Neuronal stem cell (in vitro differentiated cells): ENCODE results near the gene CYP1B1.
"Not testable (repeated sequence)": the region's sequence is repeated elsewhere in the genome, so short reads cannot be mapped to it uniquely, and the experiment has no call there.

Experiments
- DNase-seq: peaks from one replicate; pipeline ENCODE4 v3.0.0-alpha.2; 2013; ENCODE audit warnings: low spot score
- H2AFZ ChIP-seq: one replicate; pipeline ENCODE4 v1.6.1; 2013; ENCODE audit warnings: mild to moderate bottlenecking, low read length, inconsistent platforms
- H2AK5ac ChIP-seq: 2 replicates; pipeline ENCODE4 v1.6.1; 2013; ENCODE audit warnings: low read depth, mild to moderate bottlenecking, inconsistent platforms, low read length, moderate library complexity, mixed read lengths
- H2BK120ac ChIP-seq: 2 replicates; pipeline ENCODE4 v1.6.1; 2013; ENCODE audit warnings: low read depth, mild to moderate bottlenecking, inconsistent platforms, low read length, moderate library complexity, mixed read lengths
- H2BK12ac ChIP-seq: one replicate; pipeline ENCODE4 v1.6.1; 2013; ENCODE audit warnings: low read length, inconsistent platforms
- H2BK15ac ChIP-seq: 2 replicates; pipeline ENCODE4 v1.6.1; 2013; ENCODE audit warnings: mild to moderate bottlenecking, low read length, inconsistent platforms, mixed read lengths
- H2BK5ac ChIP-seq: one replicate; pipeline ENCODE4 v1.6.1; 2013; ENCODE audit warnings: inconsistent platforms, mild to moderate bottlenecking, low read length, moderate library complexity
- H3K14ac ChIP-seq: one replicate; pipeline ENCODE4 v1.6.1; 2013; ENCODE audit warnings: low read length, inconsistent platforms
- H3K18ac ChIP-seq: 2 replicates; pipeline ENCODE4 v1.6.1; 2013; ENCODE audit warnings: low read length, inconsistent platforms
- H3K23ac ChIP-seq: 2 replicates; pipeline ENCODE4 v1.6.1; 2013; ENCODE audit warnings: low read depth, mild to moderate bottlenecking, mixed read lengths, low read length, inconsistent platforms; ENCODE audit not compliant: poor library complexity
- H3K27ac ChIP-seq: replicated peaks from 3 replicates; pipeline ENCODE4 v1.5.1; 2013; ENCODE audit warnings: low read length, inconsistent platforms
- H3K27me3 ChIP-seq, 3 experiments: 2 replicates each; pipeline ENCODE4 v1.6.1; 2013; ENCODE audit warnings: low read length in 3 of 3, mild to moderate bottlenecking in 2 of 3, inconsistent platforms in 1 of 3, low read depth in 1 of 3, mixed read lengths in 1 of 3, moderate library complexity in 1 of 3; ENCODE audit not compliant: control insufficient read depth in 3 of 3, insufficient read depth in 3 of 3
- H3K36me3 ChIP-seq, 2 donors: replicated peaks in 1 of 2; 2 replicates each; pipeline ENCODE4 v1.6.1; 2013; ENCODE audit warnings: low read length in 2 of 2; ENCODE audit not compliant: control insufficient read depth in 2 of 2, insufficient read depth in 2 of 2
- H3K4ac ChIP-seq: 2 replicates; pipeline ENCODE4 v1.6.1; 2013; ENCODE audit warnings: inconsistent platforms, mild to moderate bottlenecking, low read length, moderate library complexity
- H3K4me1 ChIP-seq, 2 donors: 1 replicate in 1 of 2; 2 replicates in 1 of 2; pipeline ENCODE4 v1.6.1; 2013; ENCODE audit warnings: low read length in 2 of 2, low read depth in 1 of 2; ENCODE audit not compliant: control insufficient read depth in 2 of 2, insufficient read depth in 1 of 2
- H3K4me2 ChIP-seq: one replicate; pipeline ENCODE4 v1.6.1; 2013; ENCODE audit warnings: mild to moderate bottlenecking, low read length, inconsistent platforms; ENCODE audit not compliant: insufficient read depth, poor library complexity, severe bottlenecking
- H3K4me3 ChIP-seq, 2 donors: 2 replicates each; pipeline ENCODE4 v1.5.1; 2013; ENCODE audit warnings: low read length in 2 of 2, mild to moderate bottlenecking in 2 of 2, inconsistent platforms in 1 of 2, moderate library complexity in 1 of 2
- H3K79me1 ChIP-seq: one replicate; pipeline ENCODE4 v1.6.1; 2013; ENCODE audit warnings: low read depth, mild to moderate bottlenecking, inconsistent platforms, low read length, moderate library complexity
- H3K9ac ChIP-seq: one replicate; pipeline ENCODE4 v1.6.1; 2013; ENCODE audit warnings: mild to moderate bottlenecking, low read depth, low read length, inconsistent platforms; ENCODE audit not compliant: poor library complexity
- H3K9me3 ChIP-seq, 2 donors: replicated peaks in 1 of 2; 2 replicates each; pipeline versions ENCODE3 to v1.6.1; 2013; ENCODE audit warnings: low read length in 2 of 2, mild to moderate bottlenecking in 2 of 2, inconsistent platforms in 1 of 2, low read depth in 1 of 2, mixed read lengths in 1 of 2, moderate library complexity in 1 of 2; ENCODE audit not compliant: control insufficient read depth in 2 of 2, insufficient read depth in 1 of 2
- H4K8ac ChIP-seq: one replicate; pipeline ENCODE4 v1.6.1; 2013; ENCODE audit warnings: low read depth, mild to moderate bottlenecking, inconsistent platforms, low read length, moderate library complexity
- H4K91ac ChIP-seq: one replicate; pipeline ENCODE4 v1.6.1; 2013; ENCODE audit warnings: low read length, low read depth, mild to moderate bottlenecking, inconsistent platforms; ENCODE audit not compliant: poor library complexity
- WGBS, 2 donors: extraction: QIAGEN DNeasy Blood & Tissue Kit; methylation state at CpG; one replicate each; pipeline ENCODE4 v1.1.7; 2013; ENCODE audit warnings: missing lambda C conversion rate in 2 of 2, mixed read lengths in 1 of 2; ENCODE audit not compliant: insufficient read length in 2 of 2, insufficient replicate concordance in 1 of 2; ENCODE audit errors: extremely low coverage in 2 of 2; 5-methylcytosine and 5-hydroxymethylcytosine counted together

CYP1B1 gene

GRCh38 chr2:38082727-38083126 is 6.8 kb upstream of the CYP1B1 start:
- H3K36me3 ChIP-seq, DNase-seq, H3K18ac ChIP-seq, H3K9ac ChIP-seq, H3K27ac ChIP-seq, H3K27me3 ChIP-seq, H3K9me3 ChIP-seq, H3K79me1 ChIP-seq, H4K8ac ChIP-seq, H2AFZ ChIP-seq, H3K4me1 ChIP-seq, H3K23ac ChIP-seq, H3K4ac ChIP-seq, H2BK12ac ChIP-seq, H2BK5ac ChIP-seq, H2BK120ac ChIP-seq, H2BK15ac ChIP-seq, H4K91ac ChIP-seq, H3K14ac ChIP-seq, H3K4me2 ChIP-seq, H2AK5ac ChIP-seq, H3K4me3 ChIP-seq: not testable (repeated sequence)
- WGBS, 2 donors: no CpG with 5 or more reads among the region's 9 CpGs

GRCh38 chr2:38080346-38080745 is 4.4 kb upstream of the CYP1B1 start:
- H3K79me1 ChIP-seq: no peaks in the 10 kb centered on the region
- no peak overlapping the region for H2BK120ac ChIP-seq
- no CpG with 5 or more reads among the region's 3 CpGs for WGBS, 2 donors
- no peak overlapping the region for H3K4me3 ChIP-seq
- no peak overlapping the region for H2BK15ac ChIP-seq
- no peak overlapping the region for H3K14ac ChIP-seq
- peaks cover 2 to 8% of the 10 kb centered on the region in 2 donors for H3K4me1 ChIP-seq
- no peak overlapping the region for H3K27ac ChIP-seq
- no peak overlapping the region for H2AFZ ChIP-seq
- DNase-seq: no peak
- H3K23ac ChIP-seq: no peak overlapping the region
- H3K36me3 ChIP-seq: no peaks in the 10 kb centered on the region
- no peak overlapping the region for H2BK5ac ChIP-seq
- peaks cover 0 to 5% of the 10 kb centered on the region in 2 donors for H3K9me3 ChIP-seq
- no peak overlapping the region for H2BK12ac ChIP-seq
- H3K9ac ChIP-seq: no peak overlapping the region
- no peak overlapping the region for H3K4ac ChIP-seq
- H3K18ac ChIP-seq: no peak overlapping the region
- no peak overlapping the region for H2AK5ac ChIP-seq
- peaks cover 6 to 19% (median 16%) of the 10 kb centered on the region in 3 experiments for H3K27me3 ChIP-seq
- no peak overlapping the region for H4K91ac ChIP-seq
- no peak overlapping the region for H3K4me2 ChIP-seq
- H4K8ac ChIP-seq: no peak overlapping the region

GRCh38 chr2:38079116-38080052 is 3.4 kb upstream of the CYP1B1 start:
- no peak overlapping the region for H4K8ac ChIP-seq
- H2AFZ ChIP-seq: no peak overlapping the region
- no peak for DNase-seq
- H3K9ac ChIP-seq: no peak overlapping the region
- H3K14ac ChIP-seq: no peak overlapping the region
- H3K27me3 ChIP-seq: peaks cover 16 to 28% (median 26%) of the 10 kb centered on the region in 3 experiments
- H3K79me1 ChIP-seq: no peaks in the 10 kb centered on the region
- H2BK120ac ChIP-seq: no peak overlapping the region
- no peak overlapping the region for H3K4me3 ChIP-seq
- no CpG with 5 or more reads among the region's 11 CpGs for WGBS, 2 donors
- no peak overlapping the region for H3K18ac ChIP-seq
- H2BK5ac ChIP-seq: no peak overlapping the region
- no peak overlapping the region for H2AK5ac ChIP-seq
- H3K36me3 ChIP-seq: no peaks in the 10 kb centered on the region
- H4K91ac ChIP-seq: no peak overlapping the region
- peaks cover 2 to 18% of the 10 kb centered on the region in 2 donors for H3K4me1 ChIP-seq
- no peak overlapping the region for H3K23ac ChIP-seq
- H3K27ac ChIP-seq: no peak overlapping the region
- no peak overlapping the region for H2BK15ac ChIP-seq
- H3K4ac ChIP-seq: no peak overlapping the region
- no peak overlapping the region for H2BK12ac ChIP-seq
- peaks cover 7 to 14% of the 10 kb centered on the region in 2 donors for H3K9me3 ChIP-seq
- H3K4me2 ChIP-seq: no peak overlapping the region

GRCh38 chr2:38077431-38077769 is 1.4 kb upstream of the CYP1B1 start:
- Histone ChIP-seq H2BK5ac (no peak overlapping the region), H3K14ac (no peak overlapping the region), H3K4me1 (peaks cover 2 to 20% of the 10 kb centered on the region in 2 donors), H3K9me3 (peaks cover 7 to 26% of the 10 kb centered on the region in 2 donors), H3K9ac (no peak overlapping the region), H3K4ac (no peak overlapping the region), H3K27me3 (peaks cover 24 to 48% (median 45%) of the 10 kb centered on the region in 3 experiments), H3K79me1 (no peaks in the 10 kb centered on the region), H3K4me3 (peak overlapping the region; percentile 55 to 87), H2BK120ac (no peak overlapping the region), H3K4me2 (peak overlapping the region; percentile 89), H2BK15ac (no peak overlapping the region), H3K36me3 (no peaks in the 10 kb centered on the region), H4K8ac (no peak overlapping the region), H3K18ac (peak overlapping the region; percentile 92), H4K91ac (no peak overlapping the region), H2BK12ac (no peak overlapping the region), H2AFZ (peak overlapping the region; percentile 99), H2AK5ac (no peak overlapping the region), H3K27ac (no peak overlapping the region), H3K23ac (peak overlapping the region; percentile 93)
- no CpG with 5 or more reads among the region's 12 CpGs for WGBS, 2 donors
- DNase-seq: no peak
